GOT3 (cell line): Measurements from ENCODE around the gene ARHGAP15.

Experiments
- DNase-seq: peaks from one replicate; lab custom pipeline; 2025; ENCODE audit warnings: mixed read lengths; lab: John Stamatoyannopoulos, UW

The ARHGAP15 gene

DNA sequence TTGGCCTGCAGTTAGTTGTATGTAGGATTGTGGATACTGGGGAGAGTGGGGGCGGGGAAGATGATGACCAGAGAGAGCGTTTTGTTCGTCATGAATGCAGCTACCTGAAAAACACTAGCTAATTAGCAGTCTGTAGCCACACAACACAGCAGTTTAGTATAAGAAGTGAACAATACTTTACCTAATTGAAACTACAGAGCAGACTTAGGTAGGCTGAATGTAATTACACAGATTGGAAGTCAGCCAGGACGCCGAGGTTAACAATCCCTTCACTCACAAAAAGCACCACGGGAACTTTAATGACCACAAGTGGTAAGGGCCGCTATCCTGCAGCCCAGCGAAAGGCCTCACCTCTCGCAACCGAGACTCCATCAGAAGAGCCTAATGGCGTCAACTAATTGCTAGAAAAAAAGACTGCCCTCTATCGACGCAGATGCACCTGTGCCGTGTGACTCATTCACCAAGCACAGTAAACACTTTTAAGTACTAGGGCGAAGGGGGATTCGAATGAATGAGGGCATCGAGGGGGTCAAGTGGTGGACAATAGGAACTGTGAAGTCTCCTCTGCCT lies 591.0 kb downstream of the ARHGAP15 start:
- DNase-seq: no peak

DNA sequence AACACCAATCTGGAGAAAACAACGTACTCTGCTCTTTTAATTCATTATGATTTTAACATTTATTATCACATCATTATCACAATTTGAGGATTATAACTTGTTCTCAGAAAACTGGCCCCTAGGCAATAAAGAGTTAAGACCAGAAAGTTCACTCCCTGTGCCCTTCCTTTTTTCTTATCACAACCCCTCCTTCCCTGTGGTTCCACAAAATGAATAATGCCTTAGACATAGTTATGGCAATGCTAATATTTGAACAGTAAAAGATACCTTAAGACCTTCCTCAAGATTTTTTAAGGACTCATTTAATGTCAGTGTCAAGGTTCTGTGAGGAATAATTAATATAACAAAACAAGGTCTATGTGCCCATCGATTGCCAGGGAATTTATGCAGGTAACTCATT lies 596.2 kb downstream of the ARHGAP15 start:
- no peak for DNase-seq

DNA sequence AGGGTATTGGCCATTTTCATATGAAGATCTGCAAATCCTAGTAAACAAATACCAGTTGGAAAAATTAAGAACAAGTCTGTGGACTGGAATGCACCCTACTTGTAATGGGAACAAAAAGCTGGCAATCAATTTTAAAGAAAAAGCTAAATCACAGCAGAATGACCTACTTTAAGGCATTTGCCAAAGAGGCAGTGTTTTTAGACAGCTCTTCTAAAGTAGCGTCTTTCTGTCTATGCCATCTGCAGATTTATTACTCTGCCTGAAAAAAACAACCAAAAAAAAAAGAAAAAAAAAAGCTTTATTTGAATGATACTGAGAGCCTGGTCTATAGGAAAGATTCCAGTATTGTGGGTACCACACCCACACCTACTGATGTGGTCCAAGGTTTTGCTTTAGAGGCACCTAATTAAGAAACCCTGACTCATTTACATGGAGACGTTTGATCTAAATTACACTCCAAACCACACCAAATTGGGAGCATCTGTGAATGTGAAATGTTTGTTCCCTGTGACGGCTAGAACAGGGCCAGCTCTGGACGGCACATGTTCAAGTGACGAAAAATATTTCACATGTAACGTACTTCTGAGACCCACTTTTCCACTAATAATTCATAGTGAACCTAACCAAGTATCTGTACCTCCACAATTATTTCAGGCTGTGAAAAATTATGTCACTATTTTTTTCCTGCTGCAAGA lies 597.1 kb downstream of the ARHGAP15 start:
- DNase-seq: no peak

DNA sequence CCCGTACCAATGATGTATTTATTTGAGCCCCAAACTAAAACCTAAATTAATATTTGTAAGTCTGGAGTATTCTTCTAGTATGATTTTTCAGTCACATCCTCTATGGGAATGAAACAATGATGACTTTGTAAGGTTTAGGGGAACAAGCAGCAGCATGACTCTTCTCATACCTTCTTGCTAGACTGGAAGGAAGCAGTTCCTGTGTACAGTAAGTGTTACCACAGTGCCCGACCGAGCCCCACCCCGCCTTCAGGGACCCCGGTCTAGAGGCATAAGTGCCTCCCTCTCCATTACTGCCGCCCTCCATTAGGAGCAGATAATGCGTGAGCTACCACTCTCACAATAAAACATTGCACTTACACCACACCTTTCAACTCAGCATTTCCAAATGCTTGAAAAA lies 599.3 kb downstream of the ARHGAP15 start:
- DNase-seq: no peak

DNA sequence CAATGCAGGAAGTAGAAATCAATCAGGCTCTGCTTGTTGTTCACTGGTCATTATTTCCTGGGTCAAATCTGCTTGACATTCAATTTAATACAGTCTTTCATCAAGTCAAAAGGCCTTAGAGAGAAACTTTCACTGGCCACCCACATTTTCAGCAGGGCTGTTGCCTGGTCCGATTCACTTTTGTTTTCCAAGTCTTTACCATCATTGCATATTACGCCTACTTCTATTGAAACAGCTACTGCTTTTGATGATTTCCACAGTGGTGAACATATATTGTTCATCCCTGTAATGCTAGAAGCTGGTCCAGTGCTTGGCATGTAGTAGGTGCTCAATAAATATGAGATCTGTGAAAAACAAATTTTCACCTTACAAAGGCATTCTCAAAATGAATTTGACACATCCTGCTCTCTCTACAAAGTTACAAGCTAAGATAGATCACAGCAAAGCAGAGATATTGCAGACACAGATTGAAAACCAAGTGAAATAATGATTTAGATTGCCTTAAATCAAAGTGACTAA lies 600.1 kb downstream of the ARHGAP15 start:
- no peak for DNase-seq

DNA sequence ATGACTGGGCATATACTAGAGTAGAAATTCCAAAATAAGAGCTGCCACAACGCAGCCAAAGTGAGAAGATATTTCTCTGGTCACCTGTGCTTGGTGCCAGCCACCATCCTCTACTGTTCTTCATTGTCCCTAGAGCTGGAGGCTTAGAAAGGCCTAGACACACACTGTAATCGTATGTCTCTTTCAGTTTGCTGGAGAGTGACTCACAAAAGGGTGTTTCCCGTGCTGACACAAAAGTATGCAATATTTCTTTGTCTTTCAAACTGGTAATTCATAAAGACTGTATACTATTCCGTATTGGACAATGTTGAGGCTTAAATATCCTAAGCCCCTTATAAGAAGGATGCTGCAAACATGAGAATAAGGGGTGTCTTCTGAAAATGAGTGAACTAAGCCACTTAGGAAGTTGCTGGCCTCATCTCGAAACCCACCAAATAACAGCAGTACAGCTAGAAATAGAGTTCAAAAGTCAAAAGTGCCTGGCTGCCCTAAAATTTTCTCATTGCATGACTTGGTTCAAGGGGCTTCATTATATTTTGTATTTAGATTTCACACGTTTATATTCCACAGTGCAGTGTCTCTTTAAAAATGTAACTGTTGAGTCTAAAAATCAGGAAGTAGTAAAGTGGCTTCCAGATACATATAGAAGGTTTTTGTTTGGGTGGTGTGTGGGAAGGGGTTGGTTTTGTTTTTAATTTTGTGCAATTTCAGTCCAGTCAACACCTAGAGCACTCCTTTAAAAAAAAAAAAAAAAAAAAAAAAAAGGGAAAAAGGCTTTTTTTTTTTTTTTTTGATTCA lies 601.1 kb downstream of the ARHGAP15 start:
- DNase-seq: no peak

DNA sequence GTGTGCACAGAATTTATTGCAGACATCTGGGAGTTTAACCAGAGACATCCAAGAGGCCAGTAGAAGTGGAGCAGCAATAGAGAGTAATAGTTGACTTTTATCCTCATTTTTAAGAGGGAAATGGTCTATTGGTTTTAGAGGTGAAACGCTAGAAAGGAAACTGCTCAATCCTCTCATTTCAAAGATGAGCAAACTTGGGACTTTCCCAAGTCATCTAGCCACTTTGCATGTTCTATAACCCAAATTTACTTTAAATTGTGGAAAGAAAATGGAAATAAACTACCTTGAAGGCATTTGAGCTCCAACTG lies 601.7 kb downstream of the ARHGAP15 start:
- DNase-seq: no peak

DNA sequence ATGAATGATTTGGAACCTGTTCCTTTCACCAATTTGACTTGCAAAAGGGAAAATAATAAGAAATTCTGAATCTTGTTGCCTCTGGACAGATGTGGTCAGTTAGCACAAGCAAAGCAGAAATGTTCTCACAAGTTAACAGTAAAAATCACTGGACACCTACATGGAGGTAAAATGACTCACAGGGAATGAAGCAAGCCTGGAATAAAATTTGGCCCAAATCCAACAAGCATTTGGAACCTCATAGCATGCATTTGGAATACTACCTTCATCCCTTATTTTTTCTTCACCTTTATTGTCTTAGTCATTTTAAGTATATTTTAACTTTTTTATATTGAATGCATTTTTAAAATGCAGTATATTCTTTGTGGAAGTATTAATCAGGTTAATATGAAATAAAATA lies 602.9 kb downstream of the ARHGAP15 start:
- no peak for DNase-seq

DNA sequence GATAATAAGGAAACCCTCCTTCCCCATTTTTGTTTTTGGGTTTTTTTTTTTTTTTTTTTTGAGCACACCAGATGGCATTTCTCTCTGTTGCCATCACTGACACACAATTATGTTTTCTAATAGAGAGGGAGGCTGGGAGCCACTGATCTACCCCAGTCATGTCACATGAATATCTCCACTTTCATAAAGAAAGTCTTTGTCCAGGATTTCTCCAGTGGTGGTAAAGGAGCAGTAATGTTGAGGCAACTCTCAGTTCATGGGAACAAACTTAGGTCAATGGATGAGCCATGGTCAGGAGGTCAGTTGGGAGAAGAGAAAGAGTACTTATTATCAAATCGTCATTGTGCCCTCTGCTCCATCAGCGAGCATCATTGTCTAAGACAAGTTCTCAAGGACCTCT lies 603.7 kb downstream of the ARHGAP15 start:
- no peak for DNase-seq

DNA sequence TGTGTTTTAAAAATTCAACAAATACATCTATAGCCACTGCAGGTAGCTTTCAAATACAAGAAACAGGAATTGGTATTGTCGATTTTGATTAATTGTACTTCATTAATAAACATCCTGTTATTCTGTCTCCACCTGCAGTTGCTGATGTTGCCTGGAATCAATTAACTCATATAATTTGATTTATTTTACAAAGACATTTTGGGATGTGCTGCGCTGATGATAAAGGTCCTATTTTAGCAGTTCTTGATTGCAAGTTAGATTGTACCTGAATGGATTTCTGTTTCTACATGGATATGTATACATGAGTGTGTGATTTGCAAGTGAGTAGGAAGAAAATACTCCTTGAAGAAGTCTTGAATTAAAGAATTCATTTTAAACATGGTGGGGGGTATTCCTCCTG lies 605.3 kb downstream of the ARHGAP15 start:
- DNase-seq: no peak

DNA sequence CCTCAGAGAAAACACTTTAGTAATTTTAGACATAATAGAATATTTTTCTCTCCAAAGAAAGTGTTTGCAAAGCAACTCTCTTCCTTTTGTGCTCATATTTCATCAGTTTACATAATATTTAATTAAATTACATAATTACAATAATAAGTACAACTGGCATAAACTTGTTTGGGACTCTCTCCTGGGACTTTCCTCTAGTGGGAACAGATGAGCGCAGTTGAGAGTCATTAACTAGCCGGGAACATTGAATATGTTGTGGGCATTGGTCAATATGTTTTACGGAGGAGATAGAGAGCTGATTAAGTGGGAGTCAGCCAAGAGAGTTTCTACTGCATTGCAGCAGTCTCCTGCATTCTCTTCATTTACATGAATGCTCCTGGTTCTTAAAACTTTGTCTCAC lies 607.7 kb downstream of the ARHGAP15 start:
- no peak for DNase-seq

DNA sequence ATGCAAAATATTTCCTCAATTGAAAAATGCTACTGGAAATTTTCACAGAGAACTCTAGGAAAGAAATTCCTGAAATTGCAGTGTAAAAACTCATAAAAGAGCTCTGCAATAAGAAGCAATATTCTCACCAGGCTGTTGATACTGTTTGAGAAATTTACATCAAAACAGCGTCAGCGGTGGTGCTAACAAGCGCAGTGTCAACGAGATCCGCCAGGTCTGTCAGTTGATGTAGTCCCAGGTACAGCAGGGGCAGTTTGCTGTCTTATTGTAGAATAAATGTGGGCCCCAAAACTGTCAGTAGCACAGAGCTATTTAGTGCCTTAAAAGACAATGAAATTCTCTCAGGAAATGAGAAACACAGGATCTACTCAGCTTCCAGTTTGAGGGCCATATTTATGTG lies 611.2 kb downstream of the ARHGAP15 start:
- DNase-seq: no peak

DNA sequence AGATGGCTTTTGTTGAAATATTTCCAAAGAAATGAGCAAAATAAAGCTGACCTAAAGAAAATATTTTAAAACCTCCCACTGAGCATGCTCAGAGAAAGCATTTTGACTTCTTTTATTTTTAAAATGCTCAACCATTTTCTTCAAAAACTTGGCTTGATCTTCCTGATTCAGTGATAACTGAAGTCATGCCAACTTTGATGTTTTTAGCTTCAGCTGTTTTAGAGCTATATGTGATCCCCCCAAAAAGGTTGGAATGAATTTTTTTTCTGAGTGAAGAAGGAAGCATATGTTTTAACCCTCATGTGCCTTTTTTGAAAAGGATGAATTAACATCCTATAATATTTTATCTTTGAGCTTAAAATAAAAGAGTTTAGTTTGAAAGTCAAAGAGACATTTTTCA lies 612.0 kb downstream of the ARHGAP15 start:
- DNase-seq: no peak

DNA sequence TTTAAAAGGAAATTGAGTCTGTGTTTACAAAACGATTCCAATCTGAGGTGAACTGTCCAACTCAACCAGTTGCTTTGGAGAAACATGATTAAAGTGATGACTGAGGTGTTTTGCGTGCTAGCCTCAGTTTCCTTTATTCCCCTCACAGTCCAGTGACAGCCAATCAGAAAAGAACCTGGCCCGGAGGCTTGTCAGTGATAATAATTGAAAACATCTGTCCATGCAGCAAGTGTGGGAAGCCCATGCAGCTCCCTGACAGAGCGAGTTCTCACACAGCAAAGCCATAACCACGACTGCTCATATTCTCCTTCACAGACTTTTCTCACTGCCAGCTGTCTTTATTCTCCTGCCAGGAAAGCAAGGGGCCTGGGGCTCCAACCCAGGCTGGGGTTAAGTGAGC lies 613.4 kb downstream of the ARHGAP15 start:
- DNase-seq: no peak

DNA sequence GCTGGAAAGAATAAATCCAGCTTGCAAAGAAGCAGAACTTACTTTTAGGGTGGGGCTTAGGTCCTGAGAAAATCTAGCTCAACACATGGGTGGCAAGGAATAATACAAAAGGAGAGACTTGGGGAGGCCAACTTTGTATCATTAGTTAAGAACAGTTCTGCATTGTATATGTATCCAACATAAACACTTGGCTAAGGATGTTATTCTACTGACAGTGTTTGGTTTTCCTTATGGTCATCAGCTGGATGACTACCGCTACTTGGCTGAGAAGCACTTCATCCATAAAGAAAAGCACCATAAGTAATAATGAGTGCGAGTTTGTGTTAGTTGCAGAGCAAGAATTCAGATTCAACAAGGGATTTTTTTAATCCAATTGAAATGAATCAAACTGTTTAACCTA lies 614.9 kb downstream of the ARHGAP15 start:
- no peak for DNase-seq

DNA sequence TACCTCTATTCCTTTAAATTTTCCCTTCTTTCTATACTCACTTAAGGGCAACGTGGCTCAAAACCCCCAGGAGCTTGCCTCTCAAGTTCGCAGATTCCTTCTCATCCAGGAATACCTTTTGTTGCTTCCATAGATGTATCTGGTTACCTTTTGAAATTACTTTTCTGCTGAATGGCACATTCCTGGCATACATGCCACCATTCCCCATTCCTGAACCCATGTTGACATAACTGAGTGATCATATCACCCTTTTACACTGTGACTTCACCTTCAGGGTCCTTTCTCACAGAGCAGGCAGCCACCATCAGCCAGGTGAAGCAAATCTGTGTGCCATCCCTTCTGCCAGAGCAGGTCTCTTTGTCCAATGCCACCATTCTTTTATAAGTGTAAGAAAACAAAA lies 615.8 kb downstream of the ARHGAP15 start:
- no peak for DNase-seq

DNA sequence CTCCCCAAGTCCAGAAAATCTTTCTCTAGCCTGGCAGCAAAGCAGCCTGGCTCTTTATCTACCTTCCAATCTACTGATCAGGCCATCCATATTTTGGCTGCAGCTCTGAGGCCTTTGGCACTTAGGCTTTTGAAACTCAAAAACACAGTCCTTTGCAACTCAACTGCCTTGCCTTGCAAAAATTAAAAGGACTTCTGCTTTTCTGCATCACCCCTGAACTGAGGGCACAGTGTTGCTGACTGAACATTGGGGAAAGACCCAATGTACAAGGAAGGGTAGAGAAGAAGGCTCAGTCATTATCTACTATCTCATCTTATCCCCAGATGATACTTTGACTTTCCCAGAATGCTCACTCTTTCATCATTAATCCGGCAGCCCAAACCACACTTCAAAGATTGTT lies 625.5 kb downstream of the ARHGAP15 start:
- DNase-seq: no peak

DNA sequence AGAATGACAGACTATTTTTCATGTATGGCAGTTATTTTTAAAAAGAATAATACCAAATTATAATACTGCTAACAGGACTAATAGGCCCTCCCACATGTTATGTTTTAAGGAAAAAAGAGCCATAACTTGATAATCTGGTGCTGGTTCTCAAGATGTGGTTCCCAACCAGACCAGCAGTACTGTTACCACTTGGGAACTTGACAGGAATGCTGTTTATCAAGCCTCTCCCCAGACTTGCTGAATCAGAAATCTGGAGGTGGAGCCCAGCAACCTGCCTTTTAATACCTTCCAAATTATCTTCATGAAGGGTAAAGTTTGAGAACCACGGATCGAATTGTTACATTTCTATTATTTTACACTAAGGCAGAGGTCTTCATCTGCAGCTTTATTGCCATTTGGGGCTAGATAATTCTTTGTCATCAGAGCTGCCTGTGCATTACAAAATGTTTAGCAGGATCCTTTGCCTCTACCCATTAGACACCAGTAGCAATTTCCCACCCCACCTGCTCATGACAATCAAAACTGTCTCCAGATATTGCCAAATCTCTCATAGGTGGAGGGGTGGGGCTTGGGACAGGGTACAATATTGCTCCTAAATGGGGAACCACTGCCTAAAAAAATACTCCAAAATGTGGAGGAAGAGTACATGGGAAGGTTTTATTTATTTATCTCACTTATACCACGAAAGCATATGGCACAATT lies 629.6 kb downstream of the ARHGAP15 start:
- DNase-seq: no peak

DNA sequence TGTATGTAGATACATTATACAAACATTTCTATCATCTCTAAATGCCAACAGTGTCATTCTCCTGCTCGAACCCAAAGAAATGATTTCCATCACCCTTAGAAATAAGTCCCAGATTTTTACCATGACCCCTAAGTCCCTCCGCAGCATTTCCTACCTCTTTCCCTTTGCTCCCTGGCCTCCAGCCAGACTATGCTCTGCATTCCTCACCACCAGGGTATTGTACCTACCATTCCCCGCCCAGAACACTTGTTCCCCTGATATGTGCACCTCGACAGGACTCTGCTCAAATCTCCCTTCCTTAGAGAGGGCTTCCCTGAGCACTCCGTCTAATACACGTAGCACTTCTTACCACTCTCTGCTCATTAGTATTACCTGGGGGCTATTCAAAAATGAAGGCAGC lies 630.2 kb downstream of the ARHGAP15 start:
- no peak for DNase-seq

DNA sequence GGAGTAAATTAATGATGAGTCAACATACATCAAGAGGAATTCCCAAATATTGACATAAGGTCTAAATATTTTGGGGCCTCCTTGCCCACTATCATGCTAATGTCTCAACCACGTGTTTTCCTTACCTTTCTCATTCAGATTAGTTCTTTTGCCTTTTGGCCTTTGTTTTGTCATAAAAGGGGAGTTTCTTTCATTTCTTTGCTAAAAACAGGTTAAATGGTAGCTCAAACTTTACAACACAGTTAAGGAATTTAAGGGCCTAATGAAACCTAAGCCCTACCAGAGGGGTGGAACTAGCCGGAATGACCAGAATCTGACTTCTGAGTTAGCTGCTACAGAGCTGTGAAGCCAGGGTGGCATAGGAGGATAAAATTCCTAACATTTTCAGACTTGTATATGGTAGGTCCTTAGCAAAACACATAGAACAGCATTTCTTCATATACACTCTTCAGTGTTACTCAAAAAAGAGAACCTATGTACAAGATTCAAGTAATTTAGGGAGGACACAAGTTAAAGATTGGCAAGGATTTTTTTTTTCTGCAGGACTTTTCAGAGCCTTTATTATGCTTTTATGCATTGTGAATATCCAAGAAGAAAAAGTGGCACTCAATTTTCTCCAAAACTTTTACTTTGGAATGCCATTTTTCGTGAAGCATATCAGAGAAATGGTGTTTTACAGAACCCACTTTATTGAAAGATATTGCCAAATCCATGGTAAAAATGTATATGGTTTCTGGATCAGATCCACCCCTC lies 633.1 kb downstream of the ARHGAP15 start:
- DNase-seq: no peak

DNA sequence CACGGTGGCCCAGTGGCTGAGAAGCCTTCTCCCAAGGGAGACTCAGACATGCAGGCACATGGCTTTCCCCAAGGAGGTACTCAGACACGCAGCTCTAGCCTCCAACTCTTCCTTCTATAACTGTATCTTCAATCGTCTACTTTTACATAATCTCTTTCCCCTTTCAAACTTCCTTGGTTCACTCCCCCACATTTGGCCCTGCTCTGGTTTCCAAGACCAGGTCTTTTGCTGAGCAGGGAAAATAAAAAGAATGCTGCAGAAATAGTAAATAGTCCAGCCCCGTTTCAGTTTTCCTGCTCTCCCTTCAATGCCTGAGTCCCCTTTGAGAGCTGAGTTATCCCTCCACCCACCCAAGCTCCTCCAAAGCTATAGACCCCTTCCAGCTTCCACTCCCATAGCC lies 635.0 kb downstream of the ARHGAP15 start:
- DNase-seq: no peak

DNA sequence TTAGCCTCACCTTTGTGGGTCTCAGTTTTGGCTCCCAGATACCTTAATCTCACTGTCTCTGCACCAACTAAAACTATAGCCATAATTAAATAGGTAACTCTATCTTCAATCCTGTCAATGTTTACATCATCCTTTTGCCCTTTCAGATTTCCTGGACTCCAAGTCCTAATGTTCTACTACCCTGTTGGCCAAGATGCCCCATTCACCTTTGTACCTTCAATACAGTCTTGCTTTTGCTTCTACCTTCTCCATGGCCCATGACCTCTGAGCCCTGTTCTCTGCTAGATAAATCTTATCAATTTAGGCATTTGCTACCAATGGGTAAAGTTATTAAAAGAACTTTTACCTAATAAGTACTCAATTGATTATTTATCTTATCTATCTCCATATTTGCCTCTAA lies 635.5 kb downstream of the ARHGAP15 start:
- no peak for DNase-seq
